Astrocyte (in vitro differentiated cells and primary cell): ENCODE measurements around the gene KCNH8. TPM values are rescaled to one million over a fixed set of nuclear protein-coding genes. Genes with fewer than 3 reads are reported as not detected.

Experiments used
- DNase-seq: peaks from one replicate; pipeline ENCODE4 v3.0.0-alpha.2; 2010; ENCODE audit warnings: low read depth
- FAIRE-seq: peaks from 2 replicates; lab custom pipeline; 2011; peaks lifted over from hg19 to GRCh38; lab: Jason Lieb, UNC
- H2AFZ ChIP-seq: 2 replicates; pipeline ENCODE4 v1.6.0; 2012; ENCODE audit warnings: low read depth, low read length, inconsistent platforms
- H3K27ac ChIP-seq: 2 replicates; pipeline ENCODE4 v1.5.1; 2011; ENCODE audit warnings: low read depth, low read length, inconsistent platforms
- H3K27me3 ChIP-seq: 2 replicates; pipeline ENCODE4 v1.6.0; 2011; ENCODE audit warnings: low read length, inconsistent platforms; ENCODE audit not compliant: insufficient read depth
- H3K36me3 ChIP-seq: 2 replicates; pipeline ENCODE4 v1.5.1; 2011; ENCODE audit warnings: low read length, inconsistent platforms; ENCODE audit not compliant: insufficient read depth
- H3K4me1 ChIP-seq: 2 replicates; pipeline ENCODE4 v1.5.1; 2011; ENCODE audit warnings: low read length, inconsistent platforms; ENCODE audit not compliant: insufficient read depth
- H3K4me2 ChIP-seq: 2 replicates; pipeline ENCODE4 v1.6.0; 2012; ENCODE audit warnings: low read length, inconsistent platforms
- H3K4me3 ChIP-seq: 2 replicates; pipeline ENCODE4 v1.5.1; 2011; ENCODE audit warnings: low read depth, mild to moderate bottlenecking, low read length, inconsistent platforms; ENCODE audit not compliant: insufficient read depth
- H3K79me2 ChIP-seq: 2 replicates; pipeline ENCODE4 v1.6.0; 2012; ENCODE audit warnings: mild to moderate bottlenecking, low read length, inconsistent platforms; ENCODE audit not compliant: insufficient read depth
- H3K9ac ChIP-seq: 2 replicates; pipeline ENCODE4 v1.6.0; 2012; ENCODE audit warnings: mild to moderate bottlenecking, low read length, inconsistent platforms
- H3K9me3 ChIP-seq: 2 replicates; pipeline ENCODE4 v1.5.1; 2012; ENCODE audit warnings: low read depth, mild to moderate bottlenecking, low read length, inconsistent platforms; ENCODE audit not compliant: insufficient read depth
- H4K20me1 ChIP-seq: 2 replicates; pipeline ENCODE4 v1.6.0; 2012; ENCODE audit warnings: low read length, inconsistent platforms; ENCODE audit not compliant: insufficient read depth
- H3K27ac Mint-ChIP-seq: one replicate; pipeline ENCODE4 v1.8.0; 2021; ENCODE audit warnings: mild to moderate bottlenecking, mixed read lengths; ENCODE audit not compliant: unreplicated experiment
- H3K27me3 Mint-ChIP-seq: one replicate; pipeline ENCODE4 v1.8.0; 2021; ENCODE audit warnings: low read depth, mixed read lengths; ENCODE audit not compliant: unreplicated experiment
- H3K36me3 Mint-ChIP-seq: one replicate; pipeline ENCODE4 v1.8.0; 2021; ENCODE audit warnings: low read depth, mixed read lengths; ENCODE audit not compliant: unreplicated experiment
- H3K4me1 Mint-ChIP-seq: one replicate; pipeline ENCODE4 v1.8.0; 2021; ENCODE audit warnings: low read depth, mixed read lengths; ENCODE audit not compliant: unreplicated experiment
- H3K4me3 Mint-ChIP-seq: one replicate; pipeline ENCODE4 v1.8.0; 2021; ENCODE audit warnings: mild to moderate bottlenecking, moderate library complexity, mixed read lengths; ENCODE audit not compliant: unreplicated experiment
- H3K9me3 Mint-ChIP-seq: one replicate; pipeline ENCODE4 v1.8.0; 2021; ENCODE audit warnings: mild to moderate bottlenecking, mixed read lengths; ENCODE audit not compliant: unreplicated experiment
- CTCF ChIP-seq: IDR thresholded peaks from 2 replicates; pipeline ENCODE4 v1.5.1; 2011; ENCODE audit warnings: low read depth, mild to moderate bottlenecking, inconsistent platforms, low read length, moderate library complexity; ENCODE audit not compliant: insufficient read depth
- EZH2 ChIP-seq: IDR thresholded peaks from 2 replicates; pipeline ENCODE4 v1.6.1; 2012; ENCODE audit warnings: mild to moderate bottlenecking, low read length, inconsistent platforms; ENCODE audit not compliant: insufficient read depth
- total RNA-seq: library from RNA; stranded (reverse); gene quantifications from 2 replicates; pipeline ENCODE4 v1.2.1, GENCODE V29; 2021

The KCNH8 gene
- total RNA-seq, 1 donor from 2014 or later = 0.45 TPM

GRCh38 chr3:19151171-19151570 lies 2.9 kb downstream of the KCNH8 start:
- no peaks in the 10 kb centered on the region for H3K4me1 Mint-ChIP-seq
- no peak overlapping the region for H3K27ac Mint-ChIP-seq
- peaks cover 18% of the 10 kb centered on the region for H3K27me3 ChIP-seq
- no peak overlapping the region for H3K9ac ChIP-seq
- peaks cover 7% of the 10 kb centered on the region for H3K27me3 Mint-ChIP-seq
- no peaks in the 10 kb centered on the region for H3K36me3 ChIP-seq
- TF ChIP-seq CTCF = no peak
- no peak for TF ChIP-seq EZH2
- no peak overlapping the region for H3K4me2 ChIP-seq
- no peaks in the 10 kb centered on the region for H3K36me3 Mint-ChIP-seq
- H4K20me1 ChIP-seq = no peaks in the 10 kb centered on the region
- H3K4me3 ChIP-seq = no peak overlapping the region
- H3K79me2 ChIP-seq = no peaks in the 10 kb centered on the region
- peaks cover 4% of the 10 kb centered on the region for H3K4me1 ChIP-seq
- H2AFZ ChIP-seq = no peak overlapping the region
- H3K9me3 ChIP-seq = no peaks in the 10 kb centered on the region
- no peak for DNase-seq
- H3K9me3 Mint-ChIP-seq = no peaks in the 10 kb centered on the region
- no peak overlapping the region for H3K27ac ChIP-seq
- H3K4me3 Mint-ChIP-seq = no peak overlapping the region
- FAIRE-seq = no peak

GRCh38 chr3:19154693-19155250 lies 6.5 kb downstream of the KCNH8 start:
- H3K36me3 ChIP-seq = no peaks in the 10 kb centered on the region
- no peaks in the 10 kb centered on the region for H3K27me3 ChIP-seq
- H3K79me2 ChIP-seq = no peaks in the 10 kb centered on the region
- Mint-ChIP-seq H3K36me3 (no peaks in the 10 kb centered on the region), H3K27me3 (no peaks in the 10 kb centered on the region), H3K4me1 (no peaks in the 10 kb centered on the region), H3K4me3 (no peak overlapping the region), H3K9me3 (no peaks in the 10 kb centered on the region), H3K27ac (no peak overlapping the region)
- no peak for FAIRE-seq
- no peak overlapping the region for H3K9ac ChIP-seq
- no peak overlapping the region for H3K4me3 ChIP-seq
- TF ChIP-seq CTCF (no peak), EZH2 (no peak)
- H3K9me3 ChIP-seq = no peaks in the 10 kb centered on the region
- H3K4me2 ChIP-seq = no peak overlapping the region
- no peaks in the 10 kb centered on the region for H4K20me1 ChIP-seq
- no peaks in the 10 kb centered on the region for H3K4me1 ChIP-seq
- DNase-seq = no peak
- no peak overlapping the region for H3K27ac ChIP-seq
- no peak overlapping the region for H2AFZ ChIP-seq

GRCh38 chr3:19155375-19155774 lies 7.1 kb downstream of the KCNH8 start:
- Mint-ChIP-seq H3K9me3 (no peaks in the 10 kb centered on the region), H3K4me1 (no peaks in the 10 kb centered on the region), H3K36me3 (no peaks in the 10 kb centered on the region), H3K4me3 (no peak overlapping the region), H3K27me3 (no peaks in the 10 kb centered on the region), H3K27ac (no peak overlapping the region)
- Histone ChIP-seq H3K79me2 (no peaks in the 10 kb centered on the region), H4K20me1 (no peaks in the 10 kb centered on the region), H3K27me3 (no peaks in the 10 kb centered on the region), H3K4me1 (no peaks in the 10 kb centered on the region), H3K9me3 (no peaks in the 10 kb centered on the region), H2AFZ (no peak overlapping the region), H3K4me2 (no peak overlapping the region), H3K36me3 (no peaks in the 10 kb centered on the region), H3K9ac (no peak overlapping the region), H3K27ac (no peak overlapping the region), H3K4me3 (no peak overlapping the region)
- TF ChIP-seq EZH2 (no peak), CTCF (no peak)
- no peak for DNase-seq
- no peak for FAIRE-seq
